Ishikawa (cell line): Measurements from ENCODE around the gene PSMG4.

Source experiments
- CEBPB ChIP-seq: IDR thresholded peaks from 2 replicates; pipeline ENCODE4 v1.6.1; 2012
- CREB1 ChIP-seq: IDR thresholded peaks from 2 replicates; pipeline ENCODE4 v1.6.1; 2012; ENCODE audit warnings: low read depth
- EGR1 ChIP-seq: IDR thresholded peaks from 2 replicates; pipeline ENCODE4 v1.6.1; 2012
- EP300 ChIP-seq: IDR thresholded peaks from 2 replicates; pipeline ENCODE4 v1.6.1; 2012; ENCODE audit warnings: borderline replicate concordance
- FOXM1 ChIP-seq: IDR thresholded peaks from 2 replicates; pipeline ENCODE4 v1.6.1; 2012; ENCODE audit warnings: low read depth, borderline replicate concordance
- RAD21 ChIP-seq: IDR thresholded peaks from 2 replicates; pipeline ENCODE4 v1.6.1; 2012; ENCODE audit warnings: low read depth
- TAF1 ChIP-seq: IDR thresholded peaks from 2 replicates; pipeline ENCODE4 v1.6.1; 2012; ENCODE audit warnings: low read depth, mild to moderate bottlenecking
- TEAD4 ChIP-seq: IDR thresholded peaks from 2 replicates; pipeline ENCODE4 v1.6.1; 2012
- YY1 ChIP-seq: IDR thresholded peaks from 2 replicates; pipeline ENCODE4 v1.6.1; 2012; ENCODE audit warnings: low read depth
- ZBTB7A ChIP-seq: IDR thresholded peaks from 2 replicates; pipeline ENCODE4 v1.6.1; 2012; ENCODE audit warnings: low read depth
- TF ChIP-seq, protein P1 (sequence below): IDR thresholded peaks from 2 replicates; pipeline ENCODE4 v1.6.1; 2012
- TF ChIP-seq, protein P2 (sequence below): IDR thresholded peaks from 2 replicates; pipeline ENCODE4 v1.6.1; 2012
- TF ChIP-seq, protein P3 (sequence below): IDR thresholded peaks from 2 replicates; pipeline ENCODE4 v1.6.1; 2012; ENCODE audit warnings: low read depth, mild to moderate bottlenecking

GRCh38 chr6:3291346-3291745 lies 32.6 kb downstream of the PSMG4 start:
- TF ChIP-seq EP300 (no peak), TAF1 (no peak), TEAD4 (no peak), YY1 (no peak), EGR1 (no peak), RAD21 (no peak), CREB1 (no peak), CEBPB (no peak), ZBTB7A (no peak), FOXM1 (no peak)
- TF ChIP-seq, protein P1, sequence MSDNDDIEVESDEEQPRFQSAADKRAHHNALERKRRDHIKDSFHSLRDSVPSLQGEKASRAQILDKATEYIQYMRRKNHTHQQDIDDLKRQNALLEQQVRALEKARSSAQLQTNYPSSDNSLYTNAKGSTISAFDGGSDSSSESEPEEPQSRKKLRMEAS = no peak
- TF ChIP-seq, protein P2, sequence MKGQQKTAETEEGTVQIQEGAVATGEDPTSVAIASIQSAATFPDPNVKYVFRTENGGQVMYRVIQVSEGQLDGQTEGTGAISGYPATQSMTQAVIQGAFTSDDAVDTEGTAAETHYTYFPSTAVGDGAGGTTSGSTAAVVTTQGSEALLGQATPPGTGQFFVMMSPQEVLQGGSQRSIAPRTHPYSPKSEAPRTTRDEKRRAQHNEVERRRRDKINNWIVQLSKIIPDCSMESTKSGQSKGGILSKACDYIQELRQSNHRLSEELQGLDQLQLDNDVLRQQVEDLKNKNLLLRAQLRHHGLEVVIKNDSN = no peak
- TF ChIP-seq, protein P3, sequence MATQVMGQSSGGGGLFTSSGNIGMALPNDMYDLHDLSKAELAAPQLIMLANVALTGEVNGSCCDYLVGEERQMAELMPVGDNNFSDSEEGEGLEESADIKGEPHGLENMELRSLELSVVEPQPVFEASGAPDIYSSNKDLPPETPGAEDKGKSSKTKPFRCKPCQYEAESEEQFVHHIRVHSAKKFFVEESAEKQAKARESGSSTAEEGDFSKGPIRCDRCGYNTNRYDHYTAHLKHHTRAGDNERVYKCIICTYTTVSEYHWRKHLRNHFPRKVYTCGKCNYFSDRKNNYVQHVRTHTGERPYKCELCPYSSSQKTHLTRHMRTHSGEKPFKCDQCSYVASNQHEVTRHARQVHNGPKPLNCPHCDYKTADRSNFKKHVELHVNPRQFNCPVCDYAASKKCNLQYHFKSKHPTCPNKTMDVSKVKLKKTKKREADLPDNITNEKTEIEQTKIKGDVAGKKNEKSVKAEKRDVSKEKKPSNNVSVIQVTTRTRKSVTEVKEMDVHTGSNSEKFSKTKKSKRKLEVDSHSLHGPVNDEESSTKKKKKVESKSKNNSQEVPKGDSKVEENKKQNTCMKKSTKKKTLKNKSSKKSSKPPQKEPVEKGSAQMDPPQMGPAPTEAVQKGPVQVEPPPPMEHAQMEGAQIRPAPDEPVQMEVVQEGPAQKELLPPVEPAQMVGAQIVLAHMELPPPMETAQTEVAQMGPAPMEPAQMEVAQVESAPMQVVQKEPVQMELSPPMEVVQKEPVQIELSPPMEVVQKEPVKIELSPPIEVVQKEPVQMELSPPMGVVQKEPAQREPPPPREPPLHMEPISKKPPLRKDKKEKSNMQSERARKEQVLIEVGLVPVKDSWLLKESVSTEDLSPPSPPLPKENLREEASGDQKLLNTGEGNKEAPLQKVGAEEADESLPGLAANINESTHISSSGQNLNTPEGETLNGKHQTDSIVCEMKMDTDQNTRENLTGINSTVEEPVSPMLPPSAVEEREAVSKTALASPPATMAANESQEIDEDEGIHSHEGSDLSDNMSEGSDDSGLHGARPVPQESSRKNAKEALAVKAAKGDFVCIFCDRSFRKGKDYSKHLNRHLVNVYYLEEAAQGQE = no peak
